Fibroblast of skin of left quadriceps (primary cell): ENCODE measurements around the gene NANOS2.

Experiments used
- DNase-seq, 2 experiments: peaks; one replicate each; pipeline ENCODE4 v3.0.0-alpha.2; 2013; ENCODE audit warnings: low read depth in 2 of 2

Gene NANOS2

DNA sequence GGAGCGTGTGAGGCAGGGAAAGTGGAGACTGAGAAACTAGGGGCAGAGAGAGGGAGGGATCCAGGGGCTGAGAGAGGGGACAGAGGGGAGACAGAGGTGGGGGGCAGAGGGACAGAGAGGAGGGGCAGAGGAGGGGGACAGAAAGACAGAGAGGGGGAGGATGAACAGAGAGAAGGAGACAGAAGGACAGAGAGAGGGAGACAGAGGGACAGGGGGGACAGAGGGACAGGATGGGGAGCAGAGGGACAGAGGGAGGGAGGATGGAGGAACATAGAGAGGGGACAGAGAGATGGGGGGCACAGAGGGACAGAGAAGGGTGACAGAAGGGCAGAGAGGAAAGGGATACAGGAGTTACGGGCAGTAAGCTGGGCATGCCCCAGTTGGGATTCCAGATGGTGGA, 14.7 kb upstream of the NANOS2 start:
- no peak for DNase-seq

DNA sequence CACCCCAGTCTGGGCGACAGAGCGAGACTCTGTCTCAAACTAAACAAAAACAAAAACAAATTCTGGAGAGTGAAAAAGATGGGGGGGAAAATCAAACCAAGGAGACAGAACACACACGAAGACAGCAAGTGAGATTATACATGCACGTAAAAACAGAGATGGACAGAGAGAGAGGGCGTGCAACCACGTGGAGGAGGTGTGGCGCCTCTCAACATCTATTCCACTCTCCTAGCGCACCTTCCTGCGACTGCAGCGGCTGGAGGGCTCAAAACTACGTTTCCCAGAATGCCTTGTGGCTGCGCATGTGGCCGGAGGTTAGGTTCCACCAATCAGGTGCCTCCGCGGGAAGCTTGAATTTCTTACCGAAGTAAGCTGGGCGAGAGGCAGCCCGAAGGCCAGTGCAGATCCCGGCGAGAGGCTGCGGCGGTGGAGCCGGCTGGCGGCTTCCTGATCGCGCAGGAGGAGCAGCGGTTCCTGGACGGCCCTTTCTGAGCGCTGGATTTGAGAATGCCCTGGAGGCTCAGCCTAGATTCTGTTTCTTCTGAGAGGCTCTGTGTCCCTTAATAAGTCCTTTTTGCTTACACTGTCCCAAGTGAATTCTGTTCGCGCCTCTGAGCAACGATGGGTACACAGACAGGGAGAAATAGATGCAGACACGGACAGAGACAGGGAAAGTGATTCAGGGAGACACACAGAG, 13.1 kb upstream of the NANOS2 start:
- peak; percentile 54 to 55 for DNase-seq

DNA sequence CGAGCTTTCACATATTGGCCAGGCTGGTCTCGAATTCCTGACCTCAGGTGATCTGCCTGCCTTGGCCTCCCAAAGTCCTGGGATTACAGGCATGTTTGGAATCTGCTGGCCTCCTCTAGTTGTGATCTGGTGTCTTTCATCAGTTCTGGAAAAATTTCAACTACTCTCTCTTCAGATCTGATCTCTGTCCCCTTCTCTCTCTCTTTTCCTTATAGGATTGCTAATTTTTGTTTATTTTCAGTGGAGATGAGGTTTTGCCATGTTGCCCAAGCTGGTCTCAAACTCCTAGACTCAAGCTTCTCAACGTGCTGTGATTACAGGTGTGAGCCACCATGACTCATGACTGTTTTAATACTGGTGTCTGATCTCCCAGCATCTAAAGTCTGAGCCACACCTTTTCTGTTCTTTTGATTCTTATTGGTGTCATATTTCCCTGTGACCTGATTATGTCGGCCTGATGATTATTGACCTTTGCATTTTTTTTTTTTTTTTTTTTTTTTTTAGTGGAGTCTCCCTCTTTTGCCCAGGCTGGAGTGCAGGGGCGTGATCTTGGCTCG, 10.4 kb upstream of the NANOS2 start:
- no peak for DNase-seq

GRCh38 chr19:45922281-45922680, 7.7 kb upstream of the NANOS2 start:
- no peak for DNase-seq

- no peak for DNase-seq
These were observed 5.9 kb upstream of the NANOS2 start for GRCh38 chr19:45920458-45920857.

GRCh38 chr19:45919678-45920077, 5.1 kb upstream of the NANOS2 start:
- no peak for DNase-seq

GRCh38 chr19:45918721-45919120, 4.1 kb upstream of the NANOS2 start:
- no peak for DNase-seq

GRCh38 chr19:45917421-45918091, 3.0 kb upstream of the NANOS2 start:
- no peak for DNase-seq

DNA sequence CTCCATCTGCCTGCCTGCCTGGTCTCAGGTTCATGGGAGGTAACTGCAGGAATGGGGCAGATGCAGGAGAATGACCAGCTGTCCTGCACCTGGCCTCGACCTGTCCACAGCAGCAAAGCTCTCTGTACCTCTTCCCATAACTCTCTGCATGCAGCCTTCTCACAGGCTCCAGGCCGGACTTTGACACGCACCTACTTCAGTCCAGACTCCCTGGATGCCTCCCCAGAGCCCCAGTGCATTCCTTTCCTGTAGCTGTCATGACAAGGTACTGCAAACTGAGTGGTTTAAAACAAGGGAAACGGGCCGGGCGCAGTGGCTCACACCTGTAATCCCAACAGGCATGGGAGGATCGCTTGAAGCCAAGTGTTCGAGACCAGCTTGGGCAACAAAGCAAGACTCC, 3.3 kb downstream of the NANOS2 start:
- no peak for DNase-seq

DNA sequence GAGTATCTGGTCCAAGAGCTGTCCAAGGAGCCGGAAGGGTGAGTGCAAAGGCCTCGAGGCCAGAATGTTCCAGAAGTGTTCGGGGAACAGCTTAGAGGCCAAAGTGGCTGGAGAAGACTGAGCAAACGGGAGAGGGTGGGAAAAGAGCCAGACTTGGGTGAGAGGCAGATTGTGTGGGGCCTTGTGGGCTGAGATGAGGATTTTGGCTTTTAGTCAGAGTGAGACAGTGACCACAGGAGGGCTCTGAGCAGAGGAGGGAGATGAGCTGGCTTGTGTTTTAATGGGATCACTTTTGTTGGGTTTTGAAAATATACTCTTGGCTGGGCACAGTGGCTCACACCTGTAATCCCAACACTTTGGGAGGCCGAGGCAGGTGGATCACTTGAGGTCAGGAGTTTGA, 5.6 kb downstream of the NANOS2 start:
- DNase-seq, result no peak

DNA sequence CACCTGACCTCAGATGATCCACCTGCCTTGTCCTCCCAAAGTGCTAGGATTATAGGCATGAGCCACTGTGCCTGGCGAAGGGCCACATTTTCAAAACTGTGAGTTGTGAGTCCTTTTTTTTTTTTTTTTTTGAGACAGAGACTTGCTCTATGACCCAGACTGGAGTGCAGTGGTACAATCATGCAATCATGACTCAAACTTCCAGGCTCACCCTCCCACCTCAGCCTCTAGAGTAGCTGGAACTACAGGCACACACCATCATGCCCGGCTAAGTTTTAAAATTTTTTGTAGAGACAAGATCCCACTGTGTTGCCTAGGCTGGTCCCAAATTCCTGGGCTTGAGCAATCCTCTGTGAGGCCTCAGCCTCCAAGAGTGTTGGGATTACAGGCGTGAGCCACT, 8.4 kb downstream of the NANOS2 start:
- no peak for DNase-seq

- DNase-seq, result no peak
These were observed 9.6 kb downstream of the NANOS2 start for GRCh38 chr19:45905011-45905410.

- peak; percentile 94 for DNase-seq
These were observed 11.6 kb downstream of the NANOS2 start for GRCh38 chr19:45902651-45903625.

GRCh38 chr19:45901912-45902650, 12.5 kb downstream of the NANOS2 start, which contains the start of gene MYPOP:
MYPOP (minus strand) TSS chr19:45902613; CDS start chr19:45901773, 840 bp downstream.
- no peak for DNase-seq

DNA sequence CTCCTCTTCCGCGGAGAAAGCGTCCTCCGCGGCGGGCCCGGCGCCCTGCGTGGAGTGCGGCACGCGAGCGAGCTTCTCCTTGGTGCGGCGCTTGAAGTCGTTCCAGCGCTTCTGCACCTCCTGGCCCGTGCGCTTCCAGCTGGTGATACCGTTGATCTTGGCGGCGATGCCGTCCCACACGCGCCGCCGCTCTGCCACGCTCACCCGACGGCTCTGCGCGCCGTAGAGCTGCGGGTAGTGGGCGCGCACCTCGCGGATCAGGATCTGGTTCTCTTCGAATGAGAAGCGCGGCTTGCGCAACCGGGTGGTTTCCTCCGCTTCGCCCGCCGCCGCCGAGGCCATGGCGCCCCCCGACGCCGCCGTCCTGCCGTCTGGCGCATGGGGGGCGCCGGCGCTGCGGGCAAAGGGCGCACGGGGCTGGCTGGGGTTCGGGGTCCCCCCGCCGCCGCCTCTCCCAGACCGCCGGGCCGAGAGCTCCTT, 13.1 kb downstream of the NANOS2 start:
- DNase-seq, result no peak

- no peak for DNase-seq
These were observed 13.7 kb downstream of the NANOS2 start for GRCh38 chr19:45900738-45901431.

- no peak for DNase-seq
These were observed 14.5 kb downstream of the NANOS2 start for GRCh38 chr19:45899919-45900589.

- DNase-seq, result no peak
These were observed 15.3 kb downstream of the NANOS2 start for GRCh38 chr19:45899253-45899652.

DNA sequence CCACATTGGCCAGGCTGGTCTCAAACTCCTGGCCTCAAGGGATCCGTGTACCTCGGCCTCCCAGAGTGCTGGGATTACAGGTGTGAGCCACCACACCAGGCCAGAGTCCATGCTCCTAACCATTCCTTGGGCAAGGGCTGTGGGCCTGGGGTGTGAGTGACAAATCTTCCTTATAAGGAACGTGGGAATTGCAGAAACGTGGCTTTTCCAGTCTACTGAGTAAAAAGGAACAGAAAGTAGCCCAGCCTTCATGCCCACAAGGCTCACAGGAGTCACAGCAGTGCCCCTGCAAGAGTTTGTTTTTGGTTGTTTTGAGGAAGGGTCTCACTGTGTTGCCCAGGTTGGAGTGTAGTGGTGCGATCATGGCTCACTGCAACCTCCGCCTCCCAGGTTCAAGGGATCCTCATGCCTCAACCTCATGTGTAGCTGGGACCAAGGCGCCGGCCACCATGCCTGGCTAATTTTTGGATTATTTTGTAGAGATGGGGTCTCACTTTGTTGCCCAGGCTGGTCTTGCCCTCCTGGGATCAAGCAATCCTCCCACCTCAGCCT, 17.2 kb downstream of the NANOS2 start:
- no peak for DNase-seq
